NCI-H446 treated with DMSO at 0.1 percent for 48 hours (cell line): ENCODE data around the gene KPNA3.
"Not testable (repeated sequence)": the region's sequence is repeated elsewhere in the genome, so short reads cannot be mapped to it uniquely, and the experiment has no call there.

Experiments
- DNase-seq: peaks from one replicate; lab custom pipeline; 2025; lab: John Stamatoyannopoulos, UW

KPNA3 gene

GRCh38 chr13:49792550-49793324, at the start of gene KPNA3:
Gene KPNA3 (minus strand): TSS chr13:49792682. CDS start chr13:49792506, 176 bp downstream.
- peak; percentile 88 for DNase-seq

DNA sequence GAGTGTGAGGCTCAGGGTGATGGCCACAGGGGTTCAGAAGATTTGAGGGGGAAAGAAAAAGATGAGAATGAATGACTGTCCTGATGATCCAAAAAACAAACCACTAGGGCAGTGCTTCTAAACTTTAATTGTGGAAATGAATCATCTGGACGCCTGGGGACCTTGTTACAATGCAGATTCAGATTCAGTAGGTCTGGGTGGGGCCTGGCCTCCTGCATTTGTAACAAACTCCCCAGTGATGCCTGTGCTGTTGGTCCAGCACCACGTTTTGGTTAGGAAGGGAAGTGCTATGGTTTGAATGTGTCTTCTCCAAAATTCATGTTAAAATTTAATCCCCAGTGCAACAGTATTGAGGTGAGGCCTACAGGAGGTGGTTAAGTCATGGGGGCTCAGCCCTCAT, 49.5 kb upstream of the KPNA3 start:
- no peak for DNase-seq

GRCh38 chr13:49840675-49841074, 48.2 kb upstream of the KPNA3 start:
- no peak for DNase-seq

DNA sequence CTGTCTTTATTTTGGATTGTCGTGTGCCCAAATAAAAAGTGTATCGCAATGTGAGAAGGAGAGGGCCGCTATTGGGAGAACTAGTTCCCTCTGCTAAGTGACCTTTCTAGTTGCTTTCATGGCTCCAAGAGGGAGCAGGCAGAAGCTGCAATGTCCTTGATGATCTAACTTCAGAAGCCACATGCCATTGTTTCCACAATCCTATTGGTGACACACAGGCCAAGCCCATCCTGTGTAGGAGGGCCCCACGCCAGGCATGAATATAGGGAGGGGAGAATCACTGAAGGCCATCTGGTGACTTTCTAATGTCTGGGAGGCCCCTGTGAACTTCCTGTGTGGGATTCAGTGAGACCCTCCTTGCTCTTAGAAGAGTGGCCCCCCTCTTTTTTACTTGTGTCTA, 47.8 kb upstream of the KPNA3 start:
- DNase-seq: no peak

GRCh38 chr13:49838989-49839388, 46.5 kb upstream of the KPNA3 start:
- no peak for DNase-seq

DNA sequence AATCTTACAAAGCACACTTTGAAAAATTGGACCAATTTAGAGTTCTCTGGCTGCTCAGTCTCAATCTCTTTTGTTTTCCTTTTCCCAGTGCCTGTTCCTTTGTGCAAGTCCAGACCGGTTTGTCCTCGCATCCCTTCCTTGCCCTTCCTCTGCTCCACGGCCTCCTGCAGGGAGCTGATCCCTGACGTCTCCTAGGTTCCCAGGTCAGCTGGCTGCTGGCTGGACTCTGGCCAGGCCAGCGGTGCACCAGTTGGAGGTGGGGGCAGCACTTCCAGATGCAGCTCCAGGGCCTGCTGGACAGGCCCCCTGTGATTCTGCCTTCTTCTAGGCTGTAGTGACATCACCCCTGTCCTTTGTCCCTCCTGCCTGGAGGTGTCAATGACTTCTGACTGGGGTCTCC, 44.0 kb upstream of the KPNA3 start:
- no peak for DNase-seq

DNA sequence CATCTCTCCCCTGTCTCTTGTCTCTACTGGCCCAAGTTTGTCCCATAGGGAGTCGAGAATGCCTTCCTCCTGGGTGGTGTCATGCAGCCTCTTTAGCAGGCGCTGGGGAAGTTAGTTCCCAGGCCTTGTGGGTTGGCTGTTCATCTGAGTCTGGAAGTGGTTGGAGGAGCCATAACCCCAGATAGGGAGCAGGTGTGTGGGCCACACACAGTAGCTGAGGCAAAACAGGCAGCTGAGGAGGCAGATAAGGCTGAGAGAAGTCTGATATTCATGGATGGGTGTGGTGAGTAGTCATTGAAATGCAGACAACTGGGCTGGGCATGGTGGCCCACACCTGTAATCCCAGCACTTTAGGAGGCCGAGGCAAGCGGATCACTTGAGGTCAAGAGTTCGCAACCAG, 40.9 kb upstream of the KPNA3 start:
- DNase-seq: no peak

- DNase-seq: no peak
Observed at GRCh38 chr13:49831455-49831854, 39.0 kb upstream of the KPNA3 start.

- no peak for DNase-seq
Observed at GRCh38 chr13:49830721-49831120, 38.2 kb upstream of the KPNA3 start.

- DNase-seq: no peak
Observed at GRCh38 chr13:49829715-49830114, 37.2 kb upstream of the KPNA3 start.

DNA sequence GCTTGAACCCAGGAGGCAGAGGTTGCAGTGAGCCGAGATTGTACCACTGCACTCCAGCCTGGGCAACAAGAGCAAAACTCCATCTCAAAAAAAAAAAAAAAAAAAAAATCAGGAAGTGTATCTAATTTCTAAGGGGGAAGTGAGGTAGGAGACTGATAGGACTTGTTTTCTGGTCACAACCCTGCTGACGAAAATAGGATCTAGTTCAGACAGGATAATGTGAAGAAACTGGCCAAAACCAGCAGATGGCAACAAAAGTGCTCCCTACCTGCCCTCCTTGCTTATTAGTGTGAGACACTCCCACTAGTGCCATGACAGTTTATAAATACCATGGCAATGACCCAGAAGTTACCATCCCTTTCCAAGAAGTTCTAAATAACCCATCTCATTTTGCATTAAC, 36.0 kb upstream of the KPNA3 start:
- DNase-seq: no peak

DNA sequence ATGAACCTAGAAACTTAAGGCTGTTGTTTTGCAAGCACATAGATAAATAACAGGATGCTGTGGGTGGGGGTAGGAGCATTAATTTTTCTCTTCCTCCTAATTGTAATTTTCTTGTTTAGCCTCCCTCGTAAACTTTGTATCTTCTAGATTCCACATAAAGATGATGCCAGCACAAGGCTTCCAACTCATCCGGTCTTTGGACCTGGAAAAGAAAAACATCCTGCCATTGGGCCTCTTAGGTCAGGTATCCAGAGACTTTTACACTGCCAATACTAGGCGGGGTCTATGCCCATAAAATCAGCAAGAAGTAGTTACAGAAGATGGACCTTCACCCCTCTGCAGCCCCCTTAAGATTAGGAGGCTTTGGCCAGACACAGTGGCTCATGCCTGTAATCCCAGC, 35.4 kb upstream of the KPNA3 start:
- no peak for DNase-seq

DNA sequence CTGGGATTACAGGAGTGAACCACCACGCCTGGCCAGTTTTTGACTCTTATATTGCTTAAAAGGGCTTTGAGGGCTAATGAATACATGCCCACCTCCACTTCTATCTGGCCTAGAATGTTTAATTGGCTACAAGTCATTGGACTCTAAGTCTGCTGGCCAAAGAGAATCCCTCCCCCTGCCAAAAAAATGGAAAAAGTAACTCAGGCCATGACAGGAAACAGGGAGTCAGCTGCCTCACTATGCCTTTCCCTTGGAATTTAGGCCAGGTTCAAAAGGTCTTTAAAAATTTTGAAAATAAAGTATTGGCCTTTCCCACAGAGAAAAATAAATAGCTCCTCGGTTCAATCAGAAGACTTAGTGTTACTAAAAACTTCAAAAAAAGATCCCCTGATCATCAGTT, 34.9 kb upstream of the KPNA3 start:
- no peak for DNase-seq

DNA sequence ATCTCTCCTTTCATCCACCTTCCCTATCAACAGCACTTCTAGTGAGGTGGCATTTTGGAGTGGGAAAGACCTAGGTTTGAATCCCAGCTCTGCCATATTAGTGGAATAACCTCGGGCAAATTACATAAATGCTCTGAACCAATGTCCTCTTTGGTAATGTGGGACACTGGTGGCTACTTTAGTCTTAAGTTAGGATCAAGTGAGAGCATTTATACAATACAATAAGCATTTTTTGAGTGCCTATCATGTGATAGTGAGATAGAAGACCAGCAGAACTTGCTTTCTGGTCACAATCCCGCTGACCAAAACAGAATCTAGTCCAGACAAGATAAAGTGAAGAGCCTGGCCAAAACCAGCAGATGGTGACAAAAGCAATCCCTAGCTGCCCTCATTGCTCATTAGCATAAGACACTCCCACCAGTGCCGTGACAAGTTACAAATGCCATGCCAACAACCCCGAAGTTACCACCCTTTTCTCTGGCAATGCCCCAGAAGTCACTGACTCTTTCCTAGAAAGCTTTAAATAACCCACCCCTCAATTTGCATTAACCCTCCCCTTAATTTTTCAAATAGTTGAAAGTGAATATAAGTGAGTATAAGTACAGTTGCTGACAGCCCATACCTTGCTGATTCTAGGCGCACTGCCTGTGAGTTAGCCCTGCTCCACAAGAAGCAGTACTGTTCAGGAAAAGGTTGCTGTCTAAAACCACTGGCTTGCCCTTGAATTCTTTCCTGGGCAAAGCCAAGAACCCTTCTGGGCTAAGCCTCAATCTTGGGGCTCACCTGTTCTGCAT, 28.9 kb upstream of the KPNA3 start:
- no peak for DNase-seq

GRCh38 chr13:49820591-49821215, 28.2 kb upstream of the KPNA3 start:
- no peak for DNase-seq

DNA sequence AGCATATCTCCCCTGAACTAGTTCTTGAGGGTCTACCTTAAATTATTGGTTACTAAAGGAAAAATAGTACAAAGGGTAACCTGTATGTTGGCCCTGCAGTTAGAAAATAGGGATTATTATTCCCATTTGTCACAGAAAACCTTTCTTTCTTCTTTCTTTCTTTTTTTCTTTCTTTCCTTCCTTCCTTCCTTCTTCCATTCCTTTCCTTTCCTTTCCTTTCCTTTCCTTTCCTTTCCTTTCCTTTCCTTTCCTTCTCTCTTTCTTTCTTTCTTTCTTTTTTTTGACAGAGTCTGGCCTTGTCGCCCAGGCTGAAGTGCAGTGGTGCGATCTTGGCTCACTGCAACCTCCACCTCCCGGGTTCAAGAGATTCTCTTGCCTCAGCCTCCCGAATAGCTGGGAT, 23.6 kb upstream of the KPNA3 start:
- not testable (repeated sequence) for DNase-seq

DNA sequence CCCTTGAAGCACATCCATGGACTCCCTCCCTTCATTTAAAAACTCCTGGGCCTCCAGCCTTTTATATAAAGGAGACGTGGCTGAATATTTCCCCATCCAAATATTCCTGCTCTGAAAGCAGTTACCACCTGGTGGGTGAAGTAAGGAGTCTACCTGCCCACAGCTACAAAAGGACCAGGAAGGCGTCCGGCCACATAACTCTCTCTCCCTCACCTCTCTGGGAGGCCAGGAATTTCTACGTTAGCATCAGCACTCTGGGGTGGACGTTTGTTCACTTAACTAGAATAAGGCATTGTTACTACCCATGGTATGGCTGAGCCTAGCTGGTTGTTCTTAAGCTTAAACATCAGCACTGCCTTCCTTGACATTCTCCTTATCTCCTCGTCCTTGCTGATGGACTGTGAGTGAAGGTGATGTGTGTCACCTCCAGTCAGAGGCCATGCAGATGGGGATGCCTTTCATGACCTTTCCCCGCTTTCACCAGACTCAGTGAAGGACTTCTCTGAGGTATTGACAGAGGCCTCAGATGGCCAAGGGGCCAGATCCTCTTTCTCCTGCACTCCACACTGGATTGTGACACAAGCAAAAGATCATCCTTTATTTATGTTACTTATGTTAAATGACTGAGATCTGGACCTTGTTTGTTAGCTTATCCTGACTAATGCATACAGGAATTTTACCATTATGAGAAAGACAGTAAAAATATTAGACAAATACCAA, 22.2 kb upstream of the KPNA3 start:
- no peak for DNase-seq

DNA sequence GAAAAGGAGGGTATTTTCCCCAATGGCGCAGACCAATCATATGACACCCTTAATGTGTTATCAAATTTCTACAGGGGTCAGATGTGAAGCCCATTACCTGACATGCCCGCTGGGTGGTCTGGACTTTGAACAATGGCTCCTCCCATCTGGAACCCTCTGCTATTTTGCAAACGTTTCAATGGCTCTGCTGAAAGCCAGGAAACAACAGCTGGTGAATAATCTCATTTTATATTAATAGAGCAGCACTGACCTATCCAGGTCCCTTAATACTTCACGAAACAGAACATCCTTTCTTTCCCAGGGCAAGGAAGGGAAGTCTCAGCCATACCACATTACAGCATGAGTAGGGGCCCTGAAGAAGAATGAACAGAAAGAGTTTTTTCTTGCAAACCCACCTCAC, 20.3 kb upstream of the KPNA3 start:
- no peak for DNase-seq

GRCh38 chr13:49811527-49811908, 19.0 kb upstream of the KPNA3 start:
- no peak for DNase-seq

GRCh38 chr13:49810567-49811526, 18.4 kb upstream of the KPNA3 start:
- DNase-seq: no peak

- no peak for DNase-seq
Observed at GRCh38 chr13:49807681-49808080, 15.2 kb upstream of the KPNA3 start.
